GM19452 (cell line): Measurements from ENCODE around the gene CD8B.

Experiments
- ATAC-seq: cut with Tn5 transposase; IDR thresholded peaks from one replicate; pipeline ENCODE4 v1.9.1; 2021; ENCODE audit not compliant: unreplicated experiment

The CD8B gene

DNA sequence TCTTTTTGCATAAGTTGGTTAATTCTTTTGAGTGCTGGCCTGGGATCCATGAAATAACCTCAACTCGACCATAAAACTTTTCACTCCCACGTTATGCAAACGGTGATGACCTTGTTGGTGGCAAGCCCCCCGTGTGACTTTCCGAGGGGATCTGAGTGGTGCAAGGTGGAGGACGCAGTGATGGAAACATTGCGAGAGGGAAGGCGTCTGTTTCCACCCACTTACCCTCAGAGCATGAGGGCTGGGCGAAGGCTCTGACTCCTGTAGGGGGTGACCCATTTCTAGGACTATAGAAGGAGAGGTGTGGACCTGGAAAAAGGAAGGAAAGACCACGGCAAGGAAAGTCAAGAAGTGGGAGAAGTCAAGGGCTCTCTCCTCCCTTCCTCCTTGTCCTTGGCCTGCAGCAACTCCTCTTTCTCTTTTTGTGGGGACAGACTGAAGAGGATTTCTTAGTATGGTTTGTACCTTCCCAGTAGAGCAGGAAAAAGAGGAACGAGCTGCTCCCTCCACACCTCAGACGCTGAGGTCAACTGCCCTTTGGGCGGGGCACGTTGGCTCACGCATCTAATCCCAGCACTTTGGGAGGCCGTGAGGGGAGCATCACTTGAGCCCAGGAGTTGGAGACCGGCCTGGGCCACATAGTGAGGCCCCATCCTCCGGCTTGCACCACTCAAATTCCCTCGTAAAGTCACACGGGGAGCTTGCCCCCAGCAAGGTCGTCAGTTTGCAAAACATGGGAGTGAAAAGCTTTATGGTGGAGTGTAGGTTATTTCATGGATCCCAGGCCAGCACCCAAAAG, 55.4 kb downstream of the CD8B start:
- ATAC-seq: no peak

DNA sequence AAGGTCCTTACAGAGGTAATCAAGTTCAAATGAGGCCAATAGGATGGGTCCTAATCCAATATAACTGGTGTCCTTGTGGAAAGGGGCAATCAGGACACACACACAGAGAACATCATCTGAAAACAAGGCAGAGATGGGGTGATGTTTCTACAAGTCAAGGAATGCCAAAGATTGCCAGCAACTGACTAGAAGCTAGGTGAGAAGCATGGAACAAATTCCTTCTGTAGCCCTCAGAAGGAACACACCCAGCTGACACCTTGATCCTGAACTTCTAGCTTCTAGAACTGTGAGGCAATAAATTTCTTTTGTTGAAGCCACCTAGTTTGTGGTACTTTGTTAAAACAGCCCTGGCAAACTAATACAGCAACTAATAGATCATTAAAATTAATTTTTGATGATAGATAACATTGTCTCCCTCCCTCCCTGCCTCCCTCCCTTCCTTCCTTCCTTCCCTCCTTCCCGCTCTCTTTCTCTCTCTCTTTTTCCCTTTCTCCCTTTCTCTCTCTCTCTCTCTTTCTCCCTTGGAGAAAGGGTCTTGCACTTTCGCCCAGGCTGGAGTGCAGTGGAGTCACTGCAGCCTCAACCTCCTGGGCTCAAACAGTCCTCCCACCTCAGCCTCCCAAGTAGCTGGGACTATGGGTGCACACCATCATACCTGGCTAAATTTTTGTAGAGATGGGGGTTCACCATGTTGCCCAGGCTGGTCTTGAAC, 60.7 kb downstream of the CD8B start:
- ATAC-seq: no peak

DNA sequence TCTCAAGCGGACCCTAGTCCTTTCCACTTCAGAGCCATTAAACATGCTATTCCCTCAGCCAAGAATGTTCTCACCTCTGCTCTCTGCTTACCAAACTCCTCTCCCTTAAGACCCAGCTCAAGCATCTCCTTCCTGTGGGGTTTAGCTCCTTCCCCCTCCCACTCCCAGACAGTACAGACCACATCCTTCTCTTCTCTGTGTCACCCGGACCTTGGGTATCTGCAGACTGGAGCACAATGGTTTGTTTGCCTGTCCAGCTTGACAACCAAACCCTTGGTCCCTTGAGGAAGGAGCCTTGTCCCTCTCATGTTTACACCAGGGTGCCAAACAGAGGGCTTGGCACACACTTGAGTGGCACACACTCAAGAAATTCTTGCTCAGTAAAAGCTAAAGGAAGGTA, 66.8 kb downstream of the CD8B start:
- ATAC-seq: no peak

DNA sequence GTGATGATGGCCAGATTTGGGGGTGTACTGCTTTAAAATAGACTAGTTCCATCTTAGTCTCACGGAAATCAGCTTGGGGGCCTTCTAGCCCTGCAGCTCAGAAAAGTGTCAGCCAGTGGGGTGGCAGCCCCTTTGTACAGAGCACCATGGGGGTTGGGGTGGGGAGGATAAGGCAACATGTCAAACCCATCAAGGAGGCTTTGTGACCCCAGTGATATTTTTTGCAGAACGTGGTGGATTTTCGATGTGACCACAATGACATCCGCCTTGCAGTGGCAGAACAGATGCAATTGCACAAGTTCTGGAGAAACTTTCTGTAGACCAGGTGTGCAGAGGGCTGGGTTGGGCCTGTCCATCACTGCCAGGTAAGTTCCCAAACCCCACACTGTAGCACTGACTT, 67.9 kb downstream of the CD8B start:
- no peak for ATAC-seq

DNA sequence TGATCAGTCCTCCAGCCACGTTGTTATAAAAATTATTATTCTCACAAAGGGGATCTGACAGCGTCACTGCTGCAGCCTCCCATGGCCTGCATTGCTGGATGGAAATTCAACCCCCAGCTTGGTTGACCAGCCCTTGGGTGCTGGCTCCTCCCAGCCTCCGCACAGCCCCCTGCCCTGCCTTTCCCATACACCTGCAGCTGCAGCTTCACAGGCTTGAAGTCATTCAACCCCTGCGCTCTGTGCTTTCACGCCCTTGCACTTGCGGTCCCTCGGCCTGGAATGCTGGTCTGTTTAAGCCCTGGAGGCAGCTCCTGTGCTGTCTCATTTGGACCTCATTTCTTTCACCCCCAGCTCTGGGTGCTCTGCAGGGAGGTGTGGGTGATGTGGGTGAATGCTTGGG, 70.1 kb downstream of the CD8B start:
- ATAC-seq: no peak

DNA sequence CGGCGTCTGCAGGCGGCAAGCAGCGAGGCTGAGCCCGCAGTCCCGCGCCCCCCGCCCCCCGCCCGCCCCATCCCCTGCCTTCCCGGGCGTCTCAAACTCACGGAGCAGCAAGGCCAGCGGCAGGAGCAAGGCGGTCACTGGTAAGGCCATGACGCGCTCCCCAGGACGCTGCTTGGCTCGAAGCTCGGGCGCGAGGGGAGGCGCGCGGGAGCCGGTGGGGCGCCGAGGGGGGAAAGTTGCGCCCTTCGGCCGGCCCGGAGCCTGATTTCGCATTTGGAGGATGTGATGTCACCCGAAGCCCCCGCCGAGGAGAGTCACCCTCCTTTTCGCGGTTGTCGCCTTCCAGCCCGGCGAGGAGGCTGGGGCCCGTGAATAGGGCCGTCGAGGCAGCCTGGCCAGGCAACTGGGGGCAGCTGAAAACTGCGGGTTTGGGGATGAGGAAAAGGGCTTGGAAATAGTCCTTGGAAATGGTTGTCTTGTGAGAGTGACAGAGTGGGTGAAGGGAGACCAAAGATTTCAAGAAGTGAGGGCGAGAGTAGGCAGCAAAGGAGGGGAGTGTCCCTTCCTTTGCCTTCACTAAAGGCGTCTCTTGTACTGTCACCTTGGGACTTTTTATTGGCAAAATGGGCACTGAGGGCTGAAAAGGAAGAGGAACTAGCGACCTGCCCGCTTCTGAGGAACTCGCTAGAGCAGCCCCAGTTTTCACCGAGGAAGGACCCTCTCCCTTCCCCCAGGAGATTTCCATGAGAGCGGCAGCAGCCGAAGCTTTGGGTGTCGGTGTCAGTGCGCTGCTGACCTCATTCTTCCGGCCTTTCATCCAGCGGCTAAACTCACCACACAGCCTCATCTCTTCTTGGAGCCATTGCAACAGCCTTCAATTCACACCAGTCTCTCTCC, 70.8 kb downstream of the CD8B start, which contains the start of gene CD8A:
Gene CD8A, minus strand, starts transcription at position 238 of the 897 bp plus-strand sequence. Its CDS starts 88 bp downstream, at position 150.
- ATAC-seq: no peak

DNA sequence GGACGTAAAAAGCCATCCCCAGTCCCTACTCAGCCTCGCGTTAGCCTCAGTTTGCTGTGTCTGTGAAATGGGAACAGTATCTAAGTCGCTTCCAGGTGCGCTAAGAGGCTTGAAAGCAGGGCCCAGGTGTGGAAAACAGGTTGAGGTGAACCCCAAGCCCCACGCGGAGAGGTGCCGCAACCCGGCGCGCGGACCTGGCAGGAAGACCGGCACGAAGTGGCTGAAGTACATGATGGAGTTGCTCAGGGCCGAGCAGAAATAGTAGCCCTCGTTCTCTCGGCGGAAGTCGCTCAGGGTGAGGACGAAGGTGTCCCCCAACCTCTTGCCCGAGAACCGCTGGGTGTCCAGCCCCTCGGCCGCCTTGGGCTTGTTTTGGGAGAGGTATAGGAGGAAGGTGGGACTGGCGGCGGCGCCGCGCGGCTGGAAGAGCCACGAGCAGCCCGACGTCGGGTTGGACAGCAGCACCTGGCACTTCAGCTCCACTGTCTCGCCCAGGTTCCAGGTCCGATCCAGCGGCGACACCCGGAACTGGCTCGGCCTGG, 71.5 kb downstream of the CD8B start:
- ATAC-seq: no peak

DNA sequence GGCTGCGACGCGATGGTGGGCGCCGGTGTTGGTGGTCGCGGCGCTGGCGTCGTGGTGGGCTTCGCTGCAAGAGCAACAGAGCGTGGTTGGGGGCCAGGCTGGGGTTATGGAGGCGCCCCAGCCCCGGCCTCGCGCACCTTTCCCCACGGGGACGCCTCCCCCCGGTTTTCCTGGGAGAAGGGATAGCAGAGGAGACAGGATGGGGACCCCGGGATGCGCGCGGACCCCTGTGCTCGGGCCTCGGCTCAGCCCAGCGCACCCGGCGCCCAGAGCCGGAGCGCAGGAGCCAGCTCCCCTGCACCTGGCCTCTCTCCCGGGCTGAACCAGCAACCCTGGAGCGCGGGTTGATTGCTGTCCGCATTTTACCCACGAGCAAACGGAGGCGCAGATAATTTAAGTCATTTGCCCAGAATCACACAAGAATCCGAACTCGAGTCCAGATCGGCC, 72.0 kb downstream of the CD8B start:
- ATAC-seq: no peak

DNA sequence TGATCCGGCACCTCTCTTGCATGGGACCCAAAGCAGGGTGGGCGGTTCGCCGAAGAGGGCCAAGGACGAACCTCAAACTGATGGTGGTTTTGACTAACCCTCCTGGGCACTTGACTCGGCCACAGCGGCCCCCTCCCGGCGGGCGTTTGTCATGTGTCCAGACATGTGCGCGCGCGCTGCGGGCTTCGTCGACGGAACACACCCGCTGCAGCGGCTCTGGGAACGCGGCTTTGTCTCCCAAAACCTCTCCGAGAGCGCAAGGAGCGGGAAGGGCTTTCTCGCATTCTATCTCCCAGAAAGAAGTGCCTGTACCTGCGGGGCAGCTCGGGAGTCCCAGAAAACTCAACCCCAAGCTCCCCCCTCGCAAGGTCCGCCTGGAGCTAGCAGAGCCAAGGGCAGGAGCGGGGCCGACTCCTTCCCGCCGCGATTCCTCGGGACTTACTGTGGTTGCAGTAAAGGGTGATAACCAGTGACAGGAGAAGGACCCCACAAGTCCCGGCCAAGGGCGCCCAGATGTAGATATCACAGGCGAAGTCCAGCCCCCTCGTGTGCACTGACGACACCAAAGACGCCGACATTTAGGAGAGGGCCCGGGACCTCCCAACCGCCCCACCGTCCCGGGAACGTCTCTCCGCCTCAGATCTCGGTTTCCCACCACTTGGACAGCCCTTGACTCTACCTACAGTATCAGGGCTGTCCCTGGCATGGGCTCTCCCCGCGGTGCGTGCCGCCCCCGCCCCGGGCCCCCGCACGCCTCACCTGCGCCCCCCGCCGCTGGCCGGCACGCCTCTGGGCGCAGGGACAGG, 72.6 kb downstream of the CD8B start:
- ATAC-seq: no peak

DNA sequence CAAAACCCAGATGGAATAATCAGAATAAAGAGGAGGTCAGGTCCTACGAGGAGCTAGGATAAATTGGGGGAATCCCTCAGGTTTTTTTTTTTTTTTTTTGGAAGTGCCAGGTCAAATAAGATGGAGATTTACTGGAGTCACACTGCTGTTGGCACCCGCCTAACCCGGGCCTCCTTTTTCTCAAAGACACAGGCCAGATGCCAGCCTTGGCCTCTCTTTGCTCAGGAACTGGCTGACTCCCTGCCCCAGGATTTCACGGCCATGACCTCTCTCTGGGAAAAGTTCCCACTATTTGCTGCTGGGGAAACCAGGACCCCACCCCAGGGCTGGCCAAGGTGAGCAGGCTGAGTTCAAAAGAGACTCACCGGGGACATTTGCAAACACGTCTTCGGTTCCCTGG, 73.5 kb downstream of the CD8B start:
- ATAC-seq: no peak

DNA sequence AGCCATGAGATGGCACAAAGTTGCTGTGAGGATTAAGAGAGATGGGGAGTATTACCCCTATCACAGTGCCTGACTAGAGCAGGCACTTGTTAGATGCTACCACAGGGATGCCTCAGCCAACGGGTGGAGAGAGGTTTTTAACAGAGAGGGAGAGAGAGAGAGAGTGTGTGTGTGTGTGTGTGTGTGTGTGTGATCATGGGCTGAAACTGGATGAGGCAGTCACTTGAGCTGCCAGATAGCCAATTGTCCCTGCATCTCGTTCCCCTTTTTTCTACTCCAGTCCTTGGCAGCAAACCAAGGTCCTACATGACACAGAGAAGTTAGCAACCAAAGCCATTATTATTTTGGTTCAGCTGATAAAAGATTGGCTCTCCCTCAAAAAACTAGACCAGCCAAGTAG, 74.0 kb downstream of the CD8B start:
- ATAC-seq: no peak

DNA sequence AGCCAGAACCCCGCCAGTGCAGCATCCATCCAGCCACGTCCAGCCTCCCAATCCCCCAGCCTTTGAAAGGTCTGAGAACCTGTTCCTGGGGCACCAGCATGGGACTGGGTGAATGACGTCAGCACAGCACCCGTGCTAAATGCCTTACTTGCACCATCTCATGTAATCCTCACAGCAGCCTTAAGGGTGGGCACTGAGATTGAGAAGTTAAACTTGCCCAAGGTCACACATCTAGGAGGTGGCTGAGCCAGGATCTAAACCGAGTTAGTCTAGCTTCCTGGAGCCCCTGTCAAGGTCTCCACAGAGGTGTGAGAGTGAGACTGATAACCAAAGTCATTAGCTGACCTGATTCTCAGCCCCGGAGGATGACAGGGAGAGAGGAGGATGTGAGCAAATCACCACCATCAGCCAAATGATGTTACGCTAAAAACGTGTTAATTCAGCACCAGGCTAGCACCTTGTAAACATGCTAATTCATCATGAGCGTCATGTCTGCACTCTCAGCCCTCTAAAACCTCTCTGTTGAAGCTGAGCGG, 75.6 kb downstream of the CD8B start:
- no peak for ATAC-seq

DNA sequence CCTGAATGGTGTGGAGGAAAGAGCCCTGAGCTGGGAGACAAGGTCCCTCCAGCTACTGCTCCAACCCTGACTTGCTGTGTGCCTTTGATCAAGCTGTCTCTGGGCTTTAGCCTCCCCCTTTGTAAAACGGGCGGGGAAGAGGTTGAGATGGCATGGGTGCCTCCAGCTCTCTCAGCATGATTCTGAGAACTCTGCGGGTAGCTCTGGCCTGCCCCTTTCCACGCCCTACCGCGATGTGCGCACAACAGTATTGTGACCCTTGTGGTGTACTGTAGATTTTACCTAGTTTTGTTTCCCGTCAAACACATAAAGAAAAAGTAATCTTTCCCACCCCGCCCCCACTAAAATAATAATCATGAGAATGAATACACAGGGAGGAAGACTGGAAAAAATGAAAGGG, 76.2 kb downstream of the CD8B start:
- ATAC-seq: no peak

DNA sequence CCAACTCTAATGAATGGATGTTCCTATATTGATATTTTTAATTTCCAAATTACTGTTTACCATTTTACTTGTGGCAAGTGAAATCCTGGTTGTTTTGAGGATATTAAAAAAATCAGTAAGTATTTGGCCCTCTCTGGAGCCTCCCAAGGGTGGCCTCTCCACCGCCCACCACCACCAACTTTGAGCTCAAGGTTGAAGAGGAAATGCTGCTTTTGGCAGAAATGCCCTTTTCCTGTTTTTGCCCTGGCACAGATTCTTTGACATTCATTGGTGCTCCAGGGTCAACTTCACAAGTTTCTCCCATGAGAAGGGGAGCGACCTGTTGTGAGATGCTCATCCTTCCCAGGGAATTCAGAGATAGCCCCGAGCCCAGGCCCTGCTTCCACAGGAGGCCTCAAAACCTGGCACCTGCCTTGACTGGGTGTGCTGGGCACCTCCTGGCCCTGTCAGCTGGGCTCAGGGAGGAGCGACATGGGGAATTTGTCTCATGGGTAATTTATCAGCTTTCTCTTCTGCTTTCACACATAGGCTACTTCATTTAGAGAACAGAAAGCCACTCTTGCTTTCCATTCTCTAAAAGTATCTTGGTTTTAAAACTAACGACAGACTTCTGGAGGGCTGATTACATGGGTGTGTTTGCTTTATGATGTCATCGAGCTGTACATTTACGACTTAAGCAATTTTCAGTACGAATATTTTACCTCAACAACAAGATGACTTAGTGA, 77.9 kb downstream of the CD8B start:
- ATAC-seq: peak; percentile 94

DNA sequence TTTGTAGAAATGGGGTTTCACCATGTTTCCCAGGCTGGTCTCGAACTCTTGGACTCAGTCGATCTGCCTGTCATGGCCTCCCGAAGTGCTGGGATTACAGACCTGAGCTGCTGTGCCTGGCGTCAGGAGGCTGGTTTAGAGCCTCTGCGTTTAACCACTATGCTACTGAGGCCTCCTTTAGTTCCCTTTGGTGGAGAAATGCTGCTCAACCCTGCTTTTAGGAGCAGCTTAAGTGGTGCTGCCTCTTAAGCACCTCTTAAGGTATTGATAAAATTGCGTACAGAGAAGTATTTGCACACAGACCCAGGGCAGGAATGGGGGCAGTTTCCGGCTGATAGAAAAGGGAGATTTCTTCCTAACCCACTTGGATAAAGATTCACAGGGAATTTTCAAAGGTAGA, 78.9 kb downstream of the CD8B start:
- no peak for ATAC-seq

DNA sequence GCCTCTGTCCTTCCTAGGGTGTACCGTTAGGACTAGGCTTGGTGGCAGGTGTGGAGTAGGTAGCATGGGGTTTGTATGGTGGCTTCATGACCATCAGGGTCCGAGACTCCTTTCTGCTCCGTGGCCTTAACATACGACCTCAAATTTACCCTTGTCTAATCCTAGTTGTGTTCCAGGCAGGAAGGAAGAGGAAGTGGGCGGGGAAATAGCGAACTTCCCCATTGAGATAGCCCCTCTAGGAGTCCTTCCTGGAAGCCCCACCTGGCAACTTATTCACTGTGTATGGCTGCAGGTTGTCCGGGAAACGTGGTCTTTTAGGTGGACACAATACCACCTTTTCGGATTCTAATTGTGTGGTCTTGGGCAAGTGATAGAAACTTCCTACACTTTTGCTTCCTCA, 80.3 kb downstream of the CD8B start:
- no peak for ATAC-seq

DNA sequence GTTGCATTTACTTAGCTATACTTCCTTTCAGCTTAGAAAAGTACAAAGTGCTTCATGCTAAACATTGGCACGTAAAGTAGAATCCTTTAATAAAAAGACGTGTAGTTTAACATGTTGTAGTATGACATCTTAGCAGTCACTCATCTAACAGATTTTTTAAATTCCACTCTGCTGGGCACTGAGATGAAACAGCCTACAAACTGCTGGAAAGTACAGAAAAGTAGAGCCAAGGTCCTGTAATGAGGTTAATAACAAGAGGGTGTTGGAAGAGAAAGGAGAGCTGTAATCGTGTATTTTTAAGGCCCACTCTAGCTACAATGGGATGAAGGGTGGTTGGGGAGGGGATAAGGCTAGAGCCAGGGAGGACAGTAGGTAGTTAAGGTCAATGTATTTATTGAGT, 81.7 kb downstream of the CD8B start:
- no peak for ATAC-seq

DNA sequence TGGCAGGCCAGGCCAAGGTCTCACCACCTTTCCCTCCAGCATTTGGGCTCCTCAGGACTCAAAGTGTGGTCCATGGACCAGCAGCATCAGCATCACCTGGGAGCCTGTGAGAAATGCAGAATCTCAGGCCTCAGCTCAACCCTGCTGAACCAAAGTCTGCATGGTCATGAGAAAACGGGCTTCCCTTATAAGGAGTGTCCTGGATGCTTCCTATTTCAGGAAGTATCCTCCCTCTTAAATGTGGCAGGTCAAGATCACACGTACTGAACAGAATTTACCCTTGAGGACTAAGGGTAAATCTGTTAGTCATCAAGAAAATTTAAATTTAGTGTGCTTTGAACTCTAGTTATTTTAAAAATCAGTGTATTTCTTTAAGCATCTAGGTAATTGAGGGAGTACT, 82.7 kb downstream of the CD8B start:
- no peak for ATAC-seq

DNA sequence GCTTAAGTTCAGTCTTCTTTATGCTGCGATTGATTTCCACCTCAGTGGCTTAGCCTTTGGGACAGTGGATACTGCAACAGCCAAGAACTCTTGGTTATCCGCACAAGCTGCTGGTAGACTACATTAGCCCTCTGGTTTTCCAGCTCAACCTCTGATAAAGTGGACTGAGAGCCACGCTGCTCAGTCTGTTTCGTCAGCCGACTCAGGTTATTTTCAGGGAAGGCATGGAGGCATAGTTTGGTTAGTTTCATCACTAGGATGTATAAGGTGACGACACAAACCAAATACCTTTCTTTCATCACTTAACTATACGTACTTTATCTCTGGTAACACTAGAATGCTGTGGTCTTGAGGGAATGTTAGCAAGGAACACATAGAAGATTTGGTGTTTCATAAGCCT, 85.2 kb downstream of the CD8B start:
- no peak for ATAC-seq
